HFF-Myc (cell line): Measurements from ENCODE around the gene TBC1D22A.

ENCODE experiments used
- DNase-seq: peaks from one replicate; pipeline ENCODE4 v3.0.0-alpha.2; 2011; ENCODE audit warnings: low read depth; ENCODE audit errors: extremely low read depth
- H3K4me3 ChIP-seq: replicated peaks from 2 replicates; pipeline ENCODE4 v1.5.1; 2011; ENCODE audit warnings: low read depth, mild to moderate bottlenecking, control low read depth, low read length
- CTCF ChIP-seq: IDR thresholded peaks from 2 replicates; pipeline ENCODE4 v1.5.1; 2012; ENCODE audit warnings: mild to moderate bottlenecking, low read depth, low read length, control low read depth; ENCODE audit errors: missing control alignments

Gene TBC1D22A

GRCh38 chr22:47030143-47030661 lies 267.8 kb downstream of the TBC1D22A start:
- no peak overlapping the region for H3K4me3 ChIP-seq

GRCh38 chr22:47030881-47031627 lies 268.6 kb downstream of the TBC1D22A start:
- no peak overlapping the region for H3K4me3 ChIP-seq
- TF ChIP-seq CTCF, result no peak
- DNase-seq, result peak; percentile 20

More at GRCh38 chr22:47030143-47030661, 267.8 kb downstream of the TBC1D22A start:
- DNase-seq, result no peak
- no peak for TF ChIP-seq CTCF

GRCh38 chr22:47031628-47031915 lies 269.1 kb downstream of the TBC1D22A start:
- H3K4me3 ChIP-seq, result no peak overlapping the region

GRCh38 chr22:47032091-47032943 lies 269.9 kb downstream of the TBC1D22A start:
- DNase-seq, result no peak
- H3K4me3 ChIP-seq, result no peak overlapping the region
- no peak for TF ChIP-seq CTCF

More at GRCh38 chr22:47031628-47031915, 269.1 kb downstream of the TBC1D22A start:
- TF ChIP-seq CTCF, result no peak
- no peak for DNase-seq

GRCh38 chr22:47032956-47033647 lies 270.7 kb downstream of the TBC1D22A start:
- no peak for TF ChIP-seq CTCF
- DNase-seq, result no peak
- no peak overlapping the region for H3K4me3 ChIP-seq

GRCh38 chr22:47033648-47034000 lies 271.2 kb downstream of the TBC1D22A start:
- no peak for DNase-seq
- no peak for TF ChIP-seq CTCF
- H3K4me3 ChIP-seq, result no peak overlapping the region
